ENCODE results near the gene ATRAID. TPM values are rescaled to one million over a fixed set of nuclear protein-coding genes. Genes with fewer than 3 reads are reported as not detected.
A peak's percentile ranks its signal among the peaks of the same experiment; 100 is the strongest.

The ATRAID gene
- total RNA-seq, 6 experiments from 2014 or later: 30.7 to 65.8 (median 35.9) TPM

DNA sequence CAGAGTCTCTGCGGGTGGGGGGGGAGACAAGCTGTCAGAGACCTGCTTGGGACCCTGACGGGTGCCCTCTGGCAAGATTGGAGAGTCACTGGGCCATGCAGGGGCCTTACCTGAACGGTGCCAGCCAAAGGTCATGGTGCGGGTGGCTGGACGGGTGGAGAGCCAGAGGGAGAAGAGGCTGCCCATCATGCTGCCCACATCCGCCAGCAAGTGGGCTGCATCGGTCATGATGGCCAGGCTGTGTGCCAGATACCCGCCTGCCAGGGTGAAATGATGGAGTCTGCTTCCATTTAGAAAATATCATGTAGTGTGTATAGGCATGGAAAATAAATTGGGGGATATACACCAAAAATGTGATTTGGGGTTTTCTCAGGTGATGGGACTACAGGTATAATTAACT, 46.2 kb downstream of the ATRAID start:
- TF ChIP-seq, protein P1, sequence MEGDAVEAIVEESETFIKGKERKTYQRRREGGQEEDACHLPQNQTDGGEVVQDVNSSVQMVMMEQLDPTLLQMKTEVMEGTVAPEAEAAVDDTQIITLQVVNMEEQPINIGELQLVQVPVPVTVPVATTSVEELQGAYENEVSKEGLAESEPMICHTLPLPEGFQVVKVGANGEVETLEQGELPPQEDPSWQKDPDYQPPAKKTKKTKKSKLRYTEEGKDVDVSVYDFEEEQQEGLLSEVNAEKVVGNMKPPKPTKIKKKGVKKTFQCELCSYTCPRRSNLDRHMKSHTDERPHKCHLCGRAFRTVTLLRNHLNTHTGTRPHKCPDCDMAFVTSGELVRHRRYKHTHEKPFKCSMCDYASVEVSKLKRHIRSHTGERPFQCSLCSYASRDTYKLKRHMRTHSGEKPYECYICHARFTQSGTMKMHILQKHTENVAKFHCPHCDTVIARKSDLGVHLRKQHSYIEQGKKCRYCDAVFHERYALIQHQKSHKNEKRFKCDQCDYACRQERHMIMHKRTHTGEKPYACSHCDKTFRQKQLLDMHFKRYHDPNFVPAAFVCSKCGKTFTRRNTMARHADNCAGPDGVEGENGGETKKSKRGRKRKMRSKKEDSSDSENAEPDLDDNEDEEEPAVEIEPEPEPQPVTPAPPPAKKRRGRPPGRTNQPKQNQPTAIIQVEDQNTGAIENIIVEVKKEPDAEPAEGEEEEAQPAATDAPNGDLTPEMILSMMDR (IDR thresholded peaks at IDR 0.05): no peak
- TF ChIP-seq POLR2A (IDR thresholded peaks at IDR 0.05): no peak
- DNase-seq (no peak), ATAC-seq (no peak)
- Histone ChIP-seq H3K36me3 (no peaks in the 10 kb centered on the region), H3K4me3 (no peak overlapping the region), H3K27me3 (peaks cover 0 to 9% of the 10 kb centered on the region in 2 donors), H3K9me3 (no peaks in the 10 kb centered on the region), H3K27ac (no peak overlapping the region), H3K4me1 (peaks cover 0 to 12% (median 2%) of the 10 kb centered on the region in 4 donors)
- WGBS (ENCODE audit: insufficient coverage, low coverage, low lambda C conversion rate, missing lambda C conversion rate): 57% methylated on average over 5 of the region's 8 CpGs
- intact Hi-C loops (cut with DNase I): loop anchor here in 1 of 2 donors (10.0 kb wide), 1 partner anchor 47 kb away; the partner anchor contains the start of gene UCN

DNA sequence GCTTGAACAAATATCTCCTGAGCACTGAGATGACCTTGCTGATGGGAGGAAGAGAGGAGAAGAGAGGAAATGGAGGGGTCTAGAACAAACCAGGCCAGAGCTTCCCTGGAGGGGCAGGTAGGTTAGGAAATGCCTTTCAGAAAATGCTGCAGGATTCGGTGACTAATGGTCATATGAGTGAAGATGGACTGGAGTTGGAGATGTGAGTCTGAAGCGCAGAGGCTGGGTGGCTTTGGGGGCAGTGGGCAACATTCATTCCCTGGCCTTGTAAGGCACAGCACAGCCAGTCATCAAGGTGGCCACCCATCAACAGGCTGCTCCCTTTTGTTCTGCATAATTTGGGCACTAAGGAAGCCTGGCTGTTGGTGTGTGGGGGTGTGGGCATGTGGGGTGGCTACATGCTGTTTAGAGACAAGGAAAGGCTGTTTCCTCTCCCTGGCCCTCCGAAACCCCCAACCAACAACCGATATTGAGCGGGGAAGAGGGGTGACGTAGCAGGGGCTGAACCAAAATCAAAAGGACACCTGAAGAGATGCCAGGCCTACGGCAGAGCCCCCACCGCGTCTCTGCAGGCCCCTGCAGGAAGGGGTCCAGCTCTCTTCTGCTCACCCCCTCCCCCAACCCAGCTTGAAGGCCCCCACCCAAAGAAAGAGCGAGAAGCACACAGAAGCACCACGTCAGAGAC, 49.5 kb downstream of the ATRAID start:
- Histone ChIP-seq H3K9me3 (no peaks in the 10 kb centered on the region), H3K27me3 (peaks cover 0 to 27% of the 10 kb centered on the region in 2 donors), H3K4me1 (peaks cover 0 to 31% (median 2%) of the 10 kb centered on the region in 4 donors), H3K27ac (no peak overlapping the region), H3K4me3 (no peak overlapping the region), H3K36me3 (no peaks in the 10 kb centered on the region)
- intact Hi-C loops (cut with DNase I): no loop called here
- no peak for DNase-seq
- ATAC-seq: no peak
- TF ChIP-seq POLR2A (IDR thresholded peaks at IDR 0.05): no peak
- TF ChIP-seq, protein P1 (IDR thresholded peaks at IDR 0.05): no peak
- WGBS (ENCODE audit: insufficient coverage, low coverage, low lambda C conversion rate, missing lambda C conversion rate): 48% methylated on average over 7 of the region's 11 CpGs

DNA sequence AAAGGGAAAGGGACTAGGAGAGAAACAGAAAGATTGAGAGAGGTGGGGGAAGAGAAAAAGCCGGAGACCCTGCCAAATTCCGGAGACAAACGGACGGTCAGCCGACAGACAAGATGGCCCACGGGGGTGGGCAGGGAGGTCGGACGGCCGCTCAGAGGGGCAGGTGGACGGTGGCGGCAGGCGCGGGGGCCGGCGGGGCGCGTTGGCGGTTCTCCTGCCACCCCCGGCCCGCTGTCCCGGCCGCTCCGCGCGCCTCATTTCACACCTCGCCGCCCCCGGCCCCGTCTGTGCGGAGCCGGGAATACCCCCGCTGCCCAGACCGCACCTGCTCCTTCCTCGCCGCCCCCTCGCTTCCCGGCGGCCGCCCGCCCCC, 50.1 kb downstream of the ATRAID start:
- Histone ChIP-seq H3K4me1 (peaks cover 0 to 31% (median 2%) of the 10 kb centered on the region in 4 donors), H3K4me3 (no peak overlapping the region), H3K27me3 (peaks cover 0 to 27% of the 10 kb centered on the region in 2 donors), H3K36me3 (no peaks in the 10 kb centered on the region), H3K9me3 (no peaks in the 10 kb centered on the region), H3K27ac (no peak overlapping the region)
- intact Hi-C loops (cut with DNase I): no loop called here
- 14% methylated on average over 11 of the region's 40 CpGs for WGBS (ENCODE audit: insufficient coverage, low coverage, low lambda C conversion rate, missing lambda C conversion rate)
- no peak for DNase-seq
- no peak for TF ChIP-seq POLR2A (IDR thresholded peaks at IDR 0.05)
- TF ChIP-seq, protein P1 (IDR thresholded peaks at IDR 0.05): no peak
- no peak for ATAC-seq

DNA sequence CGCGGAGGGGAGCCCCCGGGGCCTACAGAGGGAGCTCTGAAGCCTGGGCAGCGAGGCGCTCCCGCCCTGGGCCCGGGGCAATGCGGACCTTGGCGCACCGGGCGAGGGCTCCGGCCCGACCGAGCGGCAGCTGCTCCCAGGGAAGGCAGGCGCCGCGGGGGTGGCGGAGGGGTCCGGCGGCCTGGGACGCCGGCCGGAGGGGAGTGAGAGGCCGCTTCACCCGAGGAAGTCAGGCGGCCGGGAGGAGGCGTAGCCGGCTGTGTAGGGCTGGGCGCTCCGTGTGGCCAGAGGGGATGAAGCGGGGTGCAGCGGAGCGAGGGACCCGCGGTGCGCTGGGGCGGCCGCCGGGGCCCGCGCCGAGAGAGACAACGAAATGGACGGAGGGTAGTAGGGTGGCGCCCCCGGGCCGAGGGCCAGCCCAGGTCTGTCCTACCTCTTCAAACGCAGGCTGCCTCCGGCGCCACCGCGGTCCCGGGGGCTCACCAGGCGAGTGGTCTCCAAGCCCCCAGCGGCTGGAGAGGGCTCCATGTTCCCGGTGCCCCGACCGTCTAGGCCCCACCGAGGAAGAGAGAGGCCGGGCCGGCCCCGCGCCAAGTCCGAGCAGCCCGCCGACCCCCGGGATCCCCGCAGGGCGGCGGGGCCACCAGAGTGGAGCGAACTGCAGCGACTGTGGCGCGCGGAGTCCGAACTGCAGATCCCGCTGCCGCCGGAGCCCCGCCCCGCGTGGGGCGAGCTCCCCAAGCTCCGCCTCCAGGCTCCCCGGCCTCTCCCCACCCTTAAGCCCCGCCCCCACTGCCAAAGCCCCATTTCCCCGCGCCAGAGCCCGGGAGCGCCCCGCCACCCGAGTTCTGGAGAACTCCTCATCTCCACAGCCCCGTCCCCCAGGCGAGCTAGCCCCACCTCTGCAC, 50.8 kb downstream of the ATRAID start, which contains the start of gene SLC30A3:
Gene SLC30A3 (minus strand): TSS at position 669 of the 908 bp plus-strand sequence. CDS start 141 bp downstream, at position 528.
- peaks cover 0 to 27% of the 10 kb centered on the region in 2 donors for H3K27me3 ChIP-seq
- 5% methylated on average over 11 of the region's 96 CpGs for WGBS (ENCODE audit: insufficient coverage, low coverage, low lambda C conversion rate, missing lambda C conversion rate)
- DNase-seq: peak; percentile 70 to 72 (median 71)

More for the DNA sequence above, 50.8 kb downstream of the ATRAID start, which contains the start of gene SLC30A3:
- Histone ChIP-seq H3K4me3 (peak within 1 kb of the TSS; percentile 25 to 51 (median 39)), H3K4me1 (peaks cover 0 to 31% (median 2%) of the 10 kb centered on the region in 4 donors), H3K27ac (no peak within 1 kb of the TSS), H3K9me3 (no peaks in the 10 kb centered on the region), H3K36me3 (no peaks in the 10 kb centered on the region)
- peak; percentile 86 to 89 (median 88) for ATAC-seq
- intact Hi-C loops (cut with DNase I): no loop called here
- TF ChIP-seq, protein P1 (IDR thresholded peaks at IDR 0.05): no peak
- TF ChIP-seq POLR2A (IDR thresholded peaks at IDR 0.05): no peak
